H9 (cell line): ENCODE data around the gene STS. TPM values are rescaled to one million over a fixed set of nuclear protein-coding genes. Genes with fewer than 3 reads are reported as not detected.

Source experiments
- DNase-seq: peaks from one replicate; pipeline ENCODE4 v3.0.0-alpha.2; 2017
- H2AFZ ChIP-seq: one replicate; pipeline ENCODE4 v1.6.1; 2013; ENCODE audit warnings: mild to moderate bottlenecking, low read length, control low read depth, moderate library complexity
- H2AK5ac ChIP-seq: 2 replicates; pipeline ENCODE4 v1.6.1; 2013; ENCODE audit warnings: low read length, control low read depth, mixed read lengths; ENCODE audit not compliant: insufficient read length
- H2BK120ac ChIP-seq: one replicate; pipeline ENCODE4 v1.6.1; 2013; ENCODE audit warnings: low read depth, mild to moderate bottlenecking, low read length, control low read depth, inconsistent platforms; ENCODE audit not compliant: poor library complexity, severe bottlenecking
- H2BK12ac ChIP-seq: 2 replicates; pipeline ENCODE4 v1.6.1; 2013; ENCODE audit warnings: low read length, control low read depth, mixed read lengths, low read depth; ENCODE audit not compliant: insufficient read length
- H2BK15ac ChIP-seq: 2 replicates; pipeline ENCODE4 v1.6.1; 2013; ENCODE audit warnings: low read depth, low read length, control low read depth
- H2BK20ac ChIP-seq: one replicate; pipeline ENCODE4 v1.6.1; 2013; ENCODE audit warnings: low read depth, mild to moderate bottlenecking, low read length, control low read depth, inconsistent platforms; ENCODE audit not compliant: poor library complexity, severe bottlenecking
- H2BK5ac ChIP-seq: 2 replicates; pipeline ENCODE4 v1.6.1; 2013; ENCODE audit warnings: low read length, control low read depth, mixed read lengths; ENCODE audit not compliant: insufficient read length
- H3K14ac ChIP-seq: 2 replicates; pipeline ENCODE4 v1.6.1; 2013; ENCODE audit warnings: low read length, control low read depth; ENCODE audit not compliant: insufficient read depth
- H3K18ac ChIP-seq: 2 replicates; pipeline ENCODE4 v1.6.1; 2013; ENCODE audit warnings: low read depth, mild to moderate bottlenecking, mixed read lengths, low read length, control low read depth; ENCODE audit not compliant: insufficient read length
- H3K23ac ChIP-seq: 2 replicates; pipeline ENCODE4 v1.6.1; 2013; ENCODE audit warnings: low read length, control low read depth, mixed read lengths, low read depth; ENCODE audit not compliant: insufficient read length
- H3K23me2 ChIP-seq: 2 replicates; pipeline ENCODE4 v1.6.1; 2013; ENCODE audit warnings: low read depth, mild to moderate bottlenecking, mixed read lengths, low read length, control low read depth; ENCODE audit not compliant: insufficient read length, poor library complexity, severe bottlenecking
- H3K27ac ChIP-seq: 2 replicates; pipeline ENCODE4 v1.5.1; 2013; ENCODE audit warnings: low read length, control low read depth, mixed read lengths, low read depth; ENCODE audit not compliant: insufficient read length
- H3K27me3 ChIP-seq: 2 replicates; pipeline ENCODE4 v1.6.1; 2013; ENCODE audit warnings: low read length, control low read depth, inconsistent platforms; ENCODE audit not compliant: insufficient read depth
- H3K4ac ChIP-seq: 2 replicates; pipeline ENCODE4 v1.6.1; 2013; ENCODE audit warnings: low read depth, mild to moderate bottlenecking, control low read depth, inconsistent platforms, low read length, moderate library complexity
- H3K4me1 ChIP-seq: 2 replicates; pipeline ENCODE4 v1.6.1; 2013; ENCODE audit warnings: low read length, control low read depth, inconsistent platforms; ENCODE audit not compliant: insufficient read depth
- H3K4me2 ChIP-seq: 2 replicates; pipeline ENCODE4 v1.6.1; 2013; ENCODE audit warnings: low read length, control low read depth, mixed read lengths; ENCODE audit not compliant: insufficient read length, insufficient read depth
- H3K56ac ChIP-seq: 2 replicates; pipeline ENCODE4 v1.6.1; 2013; ENCODE audit warnings: low read depth, mild to moderate bottlenecking, mixed read lengths, low read length, control low read depth; ENCODE audit not compliant: insufficient read length
- H3K79me1 ChIP-seq: 2 replicates; pipeline ENCODE4 v1.6.1; 2013; ENCODE audit warnings: low read depth, mild to moderate bottlenecking, moderate library complexity, low read length, control low read depth, inconsistent platforms; ENCODE audit not compliant: insufficient read depth, poor library complexity, severe bottlenecking
- H3K79me2 ChIP-seq: 2 replicates; pipeline ENCODE4 v1.6.1; 2013; ENCODE audit warnings: low read length, control low read depth, inconsistent platforms; ENCODE audit not compliant: insufficient read depth
- H3K9ac ChIP-seq: 2 replicates; pipeline ENCODE4 v1.6.1; 2013; ENCODE audit warnings: low read length, control low read depth, mixed read lengths; ENCODE audit not compliant: insufficient read length; ENCODE audit errors: extremely low read depth
- H3K9me3 ChIP-seq: one replicate; pipeline ENCODE4 v1.6.1; 2013; ENCODE audit warnings: low read depth, low read length, inconsistent platforms; ENCODE audit not compliant: control insufficient read depth
- H3T11ph ChIP-seq: one replicate; pipeline ENCODE4 v1.6.1; 2013; ENCODE audit warnings: mild to moderate bottlenecking, low read length, control low read depth, inconsistent platforms
- H4K20me1 ChIP-seq: one replicate; pipeline ENCODE4 v1.6.1; 2013; ENCODE audit not compliant: control insufficient read depth, insufficient read length, insufficient read depth
- H4K5ac ChIP-seq: 2 replicates; pipeline ENCODE4 v1.6.1; 2013; ENCODE audit warnings: low read depth, mild to moderate bottlenecking, mixed read lengths, low read length, control low read depth; ENCODE audit not compliant: insufficient read length
- H4K8ac ChIP-seq: replicated peaks from 2 replicates; pipeline ENCODE4 v1.6.1; 2013; ENCODE audit warnings: low read length, control low read depth, mixed read lengths, low read depth; ENCODE audit not compliant: insufficient read length
- H4K91ac ChIP-seq: 2 replicates; pipeline ENCODE4 v1.6.1; 2013; ENCODE audit warnings: low read depth, mild to moderate bottlenecking, moderate library complexity, mixed read lengths, low read length, control low read depth; ENCODE audit not compliant: insufficient read length
- H3K27ac Mint-ChIP-seq, 3 experiments: 2 replicates in 2 of 3; 3 replicates in 1 of 3; pipeline ENCODE4 v1.8.0; 2020 to 2021; ENCODE audit warnings: mixed read lengths in 3 of 3, mild to moderate bottlenecking in 1 of 3, moderate library complexity in 1 of 3
- H3K27me3 Mint-ChIP-seq: 2 replicates; pipeline ENCODE4 v1.8.0; 2021; ENCODE audit warnings: low read depth, mild to moderate bottlenecking, moderate library complexity, mixed read lengths
- H3K36me3 Mint-ChIP-seq, 3 experiments: 2 replicates in 2 of 3; 3 replicates in 1 of 3; pipeline ENCODE4 v1.8.0; 2020 to 2021; ENCODE audit warnings: low read depth in 3 of 3, mixed read lengths in 3 of 3; ENCODE audit not compliant: insufficient read depth in 1 of 3
- H3K4me1 Mint-ChIP-seq, 2 experiments: 2 replicates each; pipeline ENCODE4 v1.8.0; 2020; ENCODE audit warnings: mixed read lengths in 2 of 2
- H3K4me3 Mint-ChIP-seq, 2 experiments: 2 replicates in 1 of 2; 3 replicates in 1 of 2; pipeline ENCODE4 v1.8.0; 2020 to 2021; ENCODE audit warnings: mild to moderate bottlenecking in 2 of 2, mixed read lengths in 2 of 2, moderate library complexity in 1 of 2
- H3K9me3 Mint-ChIP-seq, 2 experiments: 2 replicates in 1 of 2; 3 replicates in 1 of 2; pipeline ENCODE4 v1.8.0; 2020; ENCODE audit warnings: mild to moderate bottlenecking in 2 of 2, mixed read lengths in 2 of 2, moderate library complexity in 1 of 2
- whole genome bisulfite sequencing: extraction: QIAGEN DNeasy Blood & Tissue Kit; methylation state at CpG from one replicate; pipeline ENCODE4 v1.1.7; 2013; ENCODE audit warnings: missing lambda C conversion rate, low lambda C conversion rate, mixed read lengths; ENCODE audit not compliant: insufficient read length; ENCODE audit errors: extremely low coverage; 5-methylcytosine and 5-hydroxymethylcytosine counted together
- total RNA-seq: library from RNA; stranded (reverse); gene quantifications from 2 replicates; pipeline ENCODE4 v1.2.1, GENCODE V29; 2021
- TF ChIP-seq, protein P1 (sequence below): fragments of 200-600 bp; sonication (generic); conservative IDR thresholded peaks from 3 replicates; pipeline ENCODE4 v1.8.0; 2021; ENCODE audit warnings: antibody characterized with exemption, mild to moderate bottlenecking

The STS gene
- total RNA-seq, 1 experiment from 2014 or later = 3.6 TPM

DNA sequence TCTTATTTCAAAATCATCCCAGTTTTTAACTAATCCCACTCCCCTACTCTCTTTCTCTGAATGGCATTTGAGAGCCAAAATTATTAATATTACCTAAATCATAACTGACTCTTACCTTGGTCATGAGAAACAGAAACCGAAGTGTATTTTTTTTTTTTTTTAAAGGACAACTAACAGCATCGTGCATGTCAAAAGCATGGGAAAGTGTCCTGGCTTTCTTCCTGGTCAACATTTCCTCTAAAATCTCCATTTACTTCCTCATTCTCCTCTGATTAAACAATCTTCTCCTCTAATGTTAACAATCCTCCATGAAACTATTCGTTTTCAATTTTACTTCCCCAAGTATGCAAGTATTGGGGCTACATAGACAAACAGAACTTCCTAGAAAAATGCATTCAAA, 2.1 kb upstream of the STS start:
- no peak overlapping the region for H3K4me3 Mint-ChIP-seq

More for the DNA sequence above, 2.1 kb upstream of the STS start:
- Histone ChIP-seq H3K18ac (no peak overlapping the region), H3K9me3 (no peaks in the 10 kb centered on the region), H2BK12ac (no peak overlapping the region), H3K23me2 (peaks cover 5% of the 10 kb centered on the region), H3K14ac (no peak overlapping the region), H4K5ac (no peak overlapping the region), H3K79me1 (no peaks in the 10 kb centered on the region), H4K20me1 (no peaks in the 10 kb centered on the region), H4K91ac (no peak overlapping the region), H4K8ac (no peak overlapping the region), H2AFZ (no peak overlapping the region), H2BK15ac (no peak overlapping the region), H3K4ac (no peak overlapping the region), H3K4me2 (no peak overlapping the region), H2BK20ac (no peak overlapping the region), H3K27ac (no peak overlapping the region), H3K56ac (no peak overlapping the region), H3K27me3 (no peaks in the 10 kb centered on the region), H3K4me1 (no peaks in the 10 kb centered on the region), H2BK5ac (no peak overlapping the region), H2AK5ac (no peak overlapping the region), H3K23ac (no peak overlapping the region), H3K79me2 (no peaks in the 10 kb centered on the region; the same call in 1 of the 2 replicates), H2BK120ac (no peak overlapping the region), H3T11ph (no peak overlapping the region), H3K9ac (no peak overlapping the region)
- peaks cover 8 to 11% of the 10 kb centered on the region in 2 experiments for H3K4me1 Mint-ChIP-seq
- peaks cover 0 to 13% (median 3%) of the 10 kb centered on the region in 3 experiments; a peak in 2 of 7 replicates for H3K36me3 Mint-ChIP-seq
- 0 out of 7 replicates have a peak overlapping the region, but pooled peaks of 1 of the 3 experiments have one; percentile 76 for H3K27ac Mint-ChIP-seq
- TF ChIP-seq, protein P1, sequence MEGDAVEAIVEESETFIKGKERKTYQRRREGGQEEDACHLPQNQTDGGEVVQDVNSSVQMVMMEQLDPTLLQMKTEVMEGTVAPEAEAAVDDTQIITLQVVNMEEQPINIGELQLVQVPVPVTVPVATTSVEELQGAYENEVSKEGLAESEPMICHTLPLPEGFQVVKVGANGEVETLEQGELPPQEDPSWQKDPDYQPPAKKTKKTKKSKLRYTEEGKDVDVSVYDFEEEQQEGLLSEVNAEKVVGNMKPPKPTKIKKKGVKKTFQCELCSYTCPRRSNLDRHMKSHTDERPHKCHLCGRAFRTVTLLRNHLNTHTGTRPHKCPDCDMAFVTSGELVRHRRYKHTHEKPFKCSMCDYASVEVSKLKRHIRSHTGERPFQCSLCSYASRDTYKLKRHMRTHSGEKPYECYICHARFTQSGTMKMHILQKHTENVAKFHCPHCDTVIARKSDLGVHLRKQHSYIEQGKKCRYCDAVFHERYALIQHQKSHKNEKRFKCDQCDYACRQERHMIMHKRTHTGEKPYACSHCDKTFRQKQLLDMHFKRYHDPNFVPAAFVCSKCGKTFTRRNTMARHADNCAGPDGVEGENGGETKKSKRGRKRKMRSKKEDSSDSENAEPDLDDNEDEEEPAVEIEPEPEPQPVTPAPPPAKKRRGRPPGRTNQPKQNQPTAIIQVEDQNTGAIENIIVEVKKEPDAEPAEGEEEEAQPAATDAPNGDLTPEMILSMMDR = no peak
- no peaks in the 10 kb centered on the region; the same call in 1 of the 2 replicates for H3K27me3 Mint-ChIP-seq
- H3K9me3 Mint-ChIP-seq = no peaks in the 10 kb centered on the region
- no peak for DNase-seq
- WGBS = 100% methylated on average over 1 of the region's 3 CpGs
